ENCODE results near the gene COX7B2.

GRCh38 chr4:46781434-46782092, 127.5 kb downstream of the COX7B2 start:
- TF ChIP-seq CTCF (IDR thresholded peaks at IDR 0.05; ENCODE audit: low read depth, low read length) (no peak), EZH2phosphoT487 (IDR thresholded peaks at IDR 0.05; ENCODE audit: low read depth) (no peak)

Data from OCI-LY3 (cell line).